ENCODE data around the gene RASSF8.
A peak's percentile ranks its signal among the peaks of the same experiment; 100 is the strongest.

Gene RASSF8

DNA sequence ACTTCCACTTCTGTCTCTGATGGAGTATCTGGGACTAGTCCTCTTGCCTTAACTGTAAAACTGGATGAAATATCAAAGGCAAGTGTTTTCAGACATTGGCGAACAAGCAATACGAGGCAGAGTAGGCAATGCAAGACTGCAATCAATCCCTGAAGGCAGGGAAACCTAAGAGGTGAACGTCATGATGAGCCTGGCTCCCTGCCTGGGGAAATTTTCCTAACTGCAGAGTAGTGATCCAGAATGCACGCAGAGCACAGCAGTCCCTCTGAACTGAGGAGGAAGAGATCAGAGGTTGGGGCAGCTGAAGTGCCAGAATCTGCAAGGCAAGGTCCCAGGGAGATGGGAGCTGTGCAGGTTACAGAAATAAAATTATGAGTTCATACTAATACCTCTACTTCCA is 147.9 kb downstream of the RASSF8 start:
- DNase-seq (ENCODE audit: low read depth) = no peak

DNA sequence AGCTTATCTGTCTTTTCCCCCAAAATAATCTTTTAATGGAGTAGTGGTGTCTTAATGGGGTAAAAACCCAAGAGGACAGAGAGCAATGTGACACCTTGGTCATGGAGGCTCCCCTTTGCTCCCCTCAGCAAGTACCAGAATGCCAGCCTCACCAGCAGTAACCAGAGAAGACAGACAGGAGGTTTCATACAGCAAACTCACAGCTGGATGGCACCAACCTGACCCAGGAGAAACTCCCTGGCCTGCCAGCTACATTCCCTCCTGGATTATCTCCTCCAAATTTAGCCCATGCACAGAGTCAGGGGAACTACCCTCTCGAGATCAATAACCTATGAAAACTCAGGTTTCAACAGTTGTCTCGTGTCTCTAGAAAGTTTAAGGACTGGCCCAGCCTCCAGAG is 150.4 kb downstream of the RASSF8 start:
- no peak for DNase-seq (ENCODE audit: low read depth)

DNA sequence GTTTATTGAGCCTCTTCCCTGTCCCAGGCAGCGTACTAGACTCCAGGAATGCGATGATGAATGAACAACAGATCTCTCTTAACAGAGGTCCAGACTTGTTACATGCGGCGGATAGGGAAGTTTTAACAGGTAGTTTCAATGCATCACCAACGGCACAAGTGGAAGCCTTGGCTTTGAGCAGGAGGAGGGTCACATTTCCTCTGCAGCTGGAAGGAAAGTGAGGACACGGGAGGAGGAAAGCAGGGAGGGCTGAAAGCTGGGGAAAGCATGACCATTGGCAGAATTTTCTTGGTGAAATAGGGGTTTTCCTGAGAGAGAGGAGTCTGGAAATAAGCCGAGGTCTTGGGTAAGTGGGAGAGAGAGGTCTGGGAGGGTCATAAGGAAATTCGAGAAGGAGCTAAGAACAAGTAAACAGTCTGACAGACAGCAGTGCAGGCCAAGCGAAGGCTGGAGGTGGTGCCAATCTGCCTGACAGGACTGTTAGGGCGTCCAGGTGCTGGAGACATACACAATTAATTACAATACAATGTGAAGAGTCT is 150.9 kb downstream of the RASSF8 start:
- DNase-seq (ENCODE audit: low read depth) = no peak

DNA sequence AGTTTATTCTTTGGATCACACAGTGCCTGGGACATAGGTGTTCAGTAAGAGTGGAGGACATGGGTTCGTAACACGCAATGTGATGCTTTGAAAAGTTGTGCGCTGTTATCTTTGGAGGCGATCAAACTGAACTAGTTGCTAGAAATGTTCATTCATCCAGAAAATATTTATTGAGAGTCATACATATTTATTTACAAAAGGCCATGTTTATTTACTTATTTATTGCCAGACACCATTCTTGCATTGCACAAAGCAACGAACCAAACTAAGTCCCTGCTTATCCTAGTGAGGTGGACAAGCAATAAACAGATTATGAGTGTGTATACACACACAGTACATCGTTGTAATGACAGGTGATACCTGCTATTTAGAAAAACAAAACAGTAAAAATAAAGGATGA is 153.8 kb downstream of the RASSF8 start:
- DNase-seq (ENCODE audit: low read depth) = no peak

DNA sequence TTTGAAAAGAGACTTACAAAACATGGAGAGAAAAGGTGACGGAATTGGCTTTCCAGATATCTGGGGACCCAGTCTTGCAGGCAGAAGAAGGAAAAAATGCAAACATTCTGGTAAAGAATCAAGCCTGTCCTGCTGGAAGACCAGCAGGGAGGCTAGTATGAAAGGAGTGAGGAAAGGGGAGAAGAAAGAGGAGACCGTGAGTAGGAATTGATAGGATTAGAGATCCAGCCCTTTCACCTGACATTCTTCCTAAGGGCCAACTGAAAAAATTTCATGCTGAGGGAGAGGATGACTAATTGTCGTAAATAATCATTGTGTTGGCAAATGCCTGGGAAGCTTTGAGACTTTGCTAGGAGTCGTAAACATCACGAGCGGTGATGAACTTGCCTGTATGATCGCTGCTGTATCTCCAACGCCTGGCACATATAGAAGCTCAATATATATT is 154.2 kb downstream of the RASSF8 start:
- no peak for DNase-seq (ENCODE audit: low read depth)

DNA sequence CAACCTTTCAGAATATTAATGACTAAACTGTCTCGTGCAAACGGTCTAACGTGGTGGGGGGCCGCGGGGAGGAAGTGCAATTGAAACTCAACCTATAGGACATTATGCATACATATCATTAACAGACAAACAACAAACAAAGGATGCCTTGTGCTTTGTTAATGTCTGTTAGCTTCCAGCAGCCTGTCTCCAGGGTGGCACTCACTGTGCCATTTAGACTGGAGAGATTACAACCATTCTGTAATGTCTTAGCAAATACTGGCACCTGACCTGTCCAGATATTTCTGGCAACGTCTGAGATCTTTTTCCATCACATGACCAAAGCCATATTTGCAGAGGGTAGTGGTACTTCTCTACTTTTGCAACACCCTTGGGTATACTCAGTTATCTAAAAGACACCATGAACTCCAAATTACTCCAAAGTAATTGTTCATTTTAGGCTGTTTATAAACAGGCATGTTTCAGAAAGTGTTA is 154.7 kb downstream of the RASSF8 start:
- DNase-seq (ENCODE audit: low read depth) = no peak

DNA sequence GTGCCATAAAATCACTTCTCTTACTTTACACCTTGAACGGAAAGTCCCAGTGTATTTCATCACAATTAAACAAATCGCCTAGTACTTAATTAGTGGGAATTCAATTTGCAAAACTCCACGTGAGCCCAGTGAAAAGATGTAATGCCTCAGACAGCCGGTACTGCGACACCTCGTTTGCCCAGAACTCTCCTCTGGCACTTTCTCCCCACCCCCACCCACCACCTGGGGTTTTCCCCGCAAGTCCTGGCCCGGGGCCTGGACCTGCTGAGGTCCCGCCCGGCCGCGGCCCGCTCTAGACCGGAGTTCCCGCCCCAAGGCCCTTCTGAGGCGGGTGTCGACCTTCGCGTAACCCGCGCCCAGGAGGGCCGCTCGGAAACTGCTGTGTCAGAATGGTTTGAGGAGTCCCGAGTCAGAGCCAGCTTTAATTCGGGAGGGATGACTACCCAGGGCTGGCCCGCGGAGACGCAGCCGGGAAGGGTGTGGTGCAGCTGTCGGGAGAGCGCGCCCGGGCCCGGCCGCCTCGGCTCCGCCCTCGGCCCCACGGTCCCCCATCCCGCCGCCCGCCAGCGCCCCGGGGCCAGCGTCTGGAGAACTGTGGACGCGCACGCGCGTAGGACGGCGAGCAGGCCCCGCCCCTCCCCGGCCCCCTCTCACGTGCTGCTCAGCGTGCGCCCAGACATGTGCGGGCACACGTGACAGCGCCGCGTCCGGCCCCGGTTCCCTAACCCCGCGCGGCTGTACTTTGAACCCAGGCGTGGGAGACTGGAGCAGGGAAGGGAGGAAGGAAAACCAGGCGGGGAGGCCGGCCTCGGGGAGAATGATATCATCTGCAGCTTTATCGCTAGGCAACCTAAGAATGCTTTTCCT is 155.6 kb downstream of the RASSF8 start:
- DNase-seq (ENCODE audit: low read depth) = peak; percentile 58

DNA sequence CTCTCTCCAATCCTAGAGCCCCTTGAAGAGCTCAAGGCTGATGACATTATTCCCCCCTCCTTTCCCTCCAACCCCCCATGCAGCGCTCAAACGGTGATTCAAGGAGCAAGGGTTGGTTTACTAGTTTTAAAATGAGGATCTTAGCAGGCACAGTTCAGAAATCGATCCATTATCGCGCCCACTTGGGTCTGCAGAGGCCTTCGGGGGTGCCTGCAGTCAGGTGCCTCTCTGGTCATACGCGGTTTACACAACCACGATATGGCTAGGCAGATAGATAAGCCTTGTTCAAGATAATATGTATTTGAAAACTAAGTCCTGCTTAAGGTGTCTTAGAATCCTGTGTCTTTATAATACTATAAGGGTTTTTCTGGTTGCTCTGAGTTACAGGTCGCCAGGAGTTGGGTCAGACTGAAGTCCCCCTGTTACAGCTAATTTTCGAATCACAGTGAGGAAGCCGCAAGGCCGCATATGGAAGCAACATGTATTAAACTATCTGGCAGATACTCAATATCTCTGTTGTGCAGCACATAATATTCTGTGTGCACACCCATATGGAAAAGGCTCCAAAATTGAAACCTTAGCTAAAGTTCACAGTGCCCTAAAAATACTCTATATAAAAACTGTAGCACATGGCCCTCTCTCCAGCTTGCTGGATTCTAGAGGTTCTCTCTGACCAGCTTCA is 156.4 kb downstream of the RASSF8 start:
- no peak for DNase-seq (ENCODE audit: low read depth)

DNA sequence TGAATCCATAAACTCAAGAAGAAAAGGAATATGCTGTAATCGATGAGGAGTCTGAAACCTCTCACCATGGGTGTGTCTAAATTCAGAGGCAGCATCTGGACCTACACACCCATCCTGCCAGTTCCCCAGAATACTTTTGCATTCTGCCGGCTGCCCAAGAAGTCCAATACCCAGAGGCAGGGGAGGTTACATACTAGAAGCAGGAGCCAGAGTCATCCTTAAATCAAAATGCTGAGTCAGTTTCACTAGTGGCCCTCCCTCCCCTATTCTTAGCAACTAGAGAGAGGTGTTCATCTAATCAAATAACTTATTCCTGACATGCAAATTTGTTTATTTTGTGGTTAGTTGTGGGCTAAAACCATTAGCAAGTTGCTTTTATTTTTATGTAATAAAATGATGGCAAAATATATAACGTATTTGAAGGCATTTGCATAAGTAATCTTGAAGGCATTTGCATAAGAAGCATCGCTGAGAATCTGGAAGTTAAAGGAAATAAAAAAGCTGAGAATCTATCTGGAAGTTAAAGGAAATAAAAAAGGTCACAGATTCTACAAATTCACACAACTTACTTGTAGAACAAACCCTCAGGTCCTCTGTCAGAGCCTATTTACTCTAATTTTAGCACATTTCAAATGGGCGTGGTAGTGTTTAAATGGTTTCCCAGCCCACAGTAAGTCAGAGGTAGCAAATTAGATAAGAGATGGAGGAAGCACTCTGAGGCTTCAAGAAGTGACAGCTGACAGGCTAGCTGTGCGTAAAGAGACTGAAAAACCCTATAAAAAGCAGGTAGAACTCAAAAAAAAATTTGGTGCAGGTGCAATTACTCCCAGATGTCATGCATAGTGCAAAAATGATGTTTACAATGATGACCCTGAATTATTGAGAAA is 158.6 kb downstream of the RASSF8 start:
- DNase-seq (ENCODE audit: low read depth) = no peak

DNA sequence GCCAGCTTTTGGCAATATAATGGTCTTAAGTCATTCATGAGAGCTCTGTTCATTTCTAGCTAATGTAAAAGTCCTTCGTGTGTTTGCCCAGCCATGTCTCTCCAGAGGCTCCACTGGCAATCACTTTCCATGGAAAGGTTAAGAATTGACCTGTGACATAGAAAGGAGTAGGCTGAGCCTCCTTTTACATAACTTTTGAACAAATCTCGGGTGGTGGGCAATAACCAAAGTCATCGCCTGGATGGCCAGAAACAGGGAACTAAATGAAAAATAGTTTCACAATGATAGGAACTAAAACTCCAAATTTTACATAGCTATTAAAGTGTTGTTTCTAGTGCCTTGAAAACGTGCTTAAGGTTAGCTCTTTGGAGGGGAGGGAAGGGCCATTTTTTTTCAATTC is 159.8 kb downstream of the RASSF8 start:
- DNase-seq (ENCODE audit: low read depth) = no peak

DNA sequence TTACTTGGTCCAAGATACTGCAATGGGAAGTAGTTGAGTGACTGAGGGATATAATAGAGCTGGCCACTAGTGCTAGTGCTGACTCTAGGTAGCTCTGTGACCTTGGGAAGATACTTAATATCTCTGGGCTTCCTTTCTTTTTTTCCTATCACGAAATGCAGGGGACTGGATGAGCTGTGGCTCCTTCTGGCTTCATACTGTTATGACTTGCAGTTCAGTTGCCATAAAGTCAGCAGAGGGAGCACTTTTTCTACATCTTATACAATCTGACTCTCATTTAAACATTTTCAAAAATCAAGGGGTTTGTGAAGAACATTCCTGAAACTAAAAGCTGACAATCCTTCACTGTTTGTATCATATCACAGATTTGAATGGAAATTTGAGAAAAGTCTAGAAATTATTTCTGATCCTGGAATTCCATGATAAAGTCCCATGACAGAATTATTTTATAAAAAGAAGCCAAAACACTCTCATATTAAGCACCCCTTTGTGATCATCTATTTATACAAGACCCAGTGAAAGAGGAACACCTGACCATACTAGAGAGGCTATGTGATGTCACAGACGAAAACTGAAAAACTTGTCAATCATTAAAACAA is 161.0 kb downstream of the RASSF8 start:
- DNase-seq (ENCODE audit: low read depth) = no peak

DNA sequence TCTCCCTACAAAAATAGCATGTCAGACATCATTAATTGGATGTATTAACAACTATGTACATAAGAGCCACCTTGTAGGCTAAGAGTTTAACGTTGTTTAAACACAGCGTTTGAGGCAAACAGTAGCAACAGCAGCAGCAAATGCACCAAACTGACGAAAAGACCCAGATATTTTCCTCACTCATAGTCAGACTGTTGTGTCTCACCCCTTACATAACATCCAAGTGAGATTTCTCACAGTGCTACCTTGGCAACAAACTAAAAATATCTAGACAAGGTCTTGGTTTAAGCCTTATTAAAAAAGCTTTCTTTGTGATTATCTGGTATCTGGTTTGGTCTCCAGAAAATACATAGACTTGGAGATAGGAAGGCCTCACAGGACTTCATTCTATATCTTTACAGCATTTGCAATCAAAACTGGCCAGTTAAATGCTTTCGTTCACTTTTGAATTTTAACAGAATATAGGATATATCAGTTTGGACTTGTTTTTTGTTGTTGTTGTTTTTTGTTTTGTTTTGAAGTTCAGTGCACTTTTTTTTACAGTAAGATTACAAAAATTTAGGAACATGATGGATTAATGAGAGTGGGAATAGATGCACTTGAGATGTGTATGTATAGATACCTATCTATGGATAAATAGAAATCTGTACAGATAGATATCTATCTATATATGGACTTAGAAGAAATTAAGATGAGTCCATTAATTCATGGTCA is 162.2 kb downstream of the RASSF8 start:
- no peak for DNase-seq (ENCODE audit: low read depth)

DNA sequence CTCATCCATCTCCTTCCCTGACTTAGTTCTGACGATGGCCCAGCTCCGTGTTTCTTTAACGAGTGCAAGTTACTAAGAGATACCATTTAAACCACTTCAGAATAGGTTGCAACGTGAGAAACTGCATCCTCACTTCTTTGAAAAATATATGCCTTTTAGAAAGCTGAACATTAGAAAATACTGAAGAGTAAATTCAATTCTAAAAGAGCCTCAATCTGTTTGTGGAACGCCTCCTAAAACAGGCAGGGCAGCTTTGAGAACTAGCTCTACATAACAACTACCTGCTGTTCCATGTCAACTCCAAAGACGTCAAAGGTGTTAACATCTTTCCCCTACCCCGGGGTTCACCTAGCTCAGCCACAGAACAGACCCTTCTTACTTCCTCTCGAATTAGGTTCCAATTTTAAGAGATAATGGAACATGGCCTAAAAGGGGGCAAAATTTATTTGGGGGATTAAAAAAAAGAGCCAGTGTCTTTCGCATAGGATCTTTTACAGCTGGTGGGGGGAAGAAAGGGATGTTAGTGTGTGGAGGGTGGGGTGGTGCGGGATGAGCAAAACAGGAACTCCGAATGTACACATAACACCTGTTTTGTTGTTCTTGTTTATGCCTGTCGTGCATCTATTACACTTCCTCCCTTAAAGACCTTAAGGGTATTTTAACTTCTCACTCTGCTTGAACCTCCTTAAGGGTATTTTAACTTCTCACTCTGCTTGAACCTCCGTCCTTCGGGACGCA is 163.0 kb downstream of the RASSF8 start:
- DNase-seq (ENCODE audit: low read depth) = no peak

DNA sequence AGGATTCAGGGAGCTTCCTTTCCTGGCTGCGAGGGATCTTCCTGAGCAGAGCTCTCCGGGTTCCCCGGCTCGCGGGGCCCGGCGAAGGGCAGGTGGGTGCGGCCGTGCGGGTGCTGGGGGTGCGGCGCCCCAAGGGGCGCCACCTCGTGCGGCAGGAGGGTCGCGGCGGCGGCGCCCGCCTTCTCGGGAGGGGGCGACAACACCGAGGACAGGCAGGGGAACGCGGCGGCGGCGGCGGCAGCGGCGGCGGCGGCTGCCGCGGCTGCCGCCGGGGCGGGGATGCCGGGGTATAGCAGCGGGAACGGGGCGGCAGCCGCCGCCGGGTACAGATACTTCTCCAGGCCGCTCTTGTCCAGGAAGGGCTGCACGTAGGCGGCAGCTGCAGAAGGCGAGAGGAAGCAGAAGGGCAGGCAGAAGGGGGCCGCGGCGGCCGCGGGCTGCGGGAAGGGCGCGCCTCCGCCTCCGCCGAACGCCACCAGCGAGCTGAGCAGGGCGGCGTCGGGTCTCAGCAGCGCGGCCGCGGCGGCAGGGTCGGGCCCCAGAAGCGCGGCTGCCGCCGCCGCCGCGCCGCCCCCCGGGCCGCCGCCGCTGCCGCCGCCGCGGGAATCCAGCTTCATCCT is 163.7 kb downstream of the RASSF8 start:
- no peak for DNase-seq (ENCODE audit: low read depth)

DNA sequence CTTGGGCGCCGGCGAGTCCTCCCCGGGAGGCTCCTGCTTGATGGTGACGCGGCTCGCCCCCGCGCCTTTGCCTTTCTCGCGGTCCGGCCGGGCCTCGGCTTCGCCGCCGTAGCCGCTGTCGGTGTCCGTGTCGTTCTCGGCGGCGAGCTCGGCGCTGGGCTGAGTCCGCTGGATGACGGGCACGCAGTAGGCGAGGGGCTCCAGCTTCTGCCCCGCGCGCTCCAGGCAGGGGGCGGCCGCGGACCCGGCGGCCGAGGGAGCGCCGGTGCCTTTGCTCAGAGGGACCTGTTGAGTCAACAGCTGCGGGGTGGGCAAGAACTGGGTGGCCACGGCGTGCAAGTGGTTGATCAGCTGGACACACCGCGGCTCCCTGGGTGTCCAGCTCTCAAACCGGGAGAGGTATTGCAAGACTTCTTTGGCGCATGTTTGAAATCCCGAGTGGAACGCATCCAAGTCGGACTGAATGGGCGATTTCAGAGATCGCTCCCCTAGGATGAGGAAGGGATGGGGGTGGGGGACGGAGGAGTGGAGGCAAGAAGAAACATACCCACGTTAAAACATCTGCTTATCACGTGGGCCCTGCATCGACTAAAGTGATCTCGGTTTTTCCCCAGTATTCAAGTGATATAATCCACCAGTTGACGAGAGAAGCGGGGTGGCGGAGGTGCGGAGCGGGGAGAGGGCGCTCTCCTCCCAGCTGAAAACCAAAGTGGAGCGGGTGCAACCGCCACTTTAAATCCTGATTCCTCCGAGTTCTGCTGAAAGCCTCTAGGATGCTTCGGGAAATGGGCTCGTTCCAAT is 164.4 kb downstream of the RASSF8 start:
- no peak for DNase-seq (ENCODE audit: low read depth)

DNA sequence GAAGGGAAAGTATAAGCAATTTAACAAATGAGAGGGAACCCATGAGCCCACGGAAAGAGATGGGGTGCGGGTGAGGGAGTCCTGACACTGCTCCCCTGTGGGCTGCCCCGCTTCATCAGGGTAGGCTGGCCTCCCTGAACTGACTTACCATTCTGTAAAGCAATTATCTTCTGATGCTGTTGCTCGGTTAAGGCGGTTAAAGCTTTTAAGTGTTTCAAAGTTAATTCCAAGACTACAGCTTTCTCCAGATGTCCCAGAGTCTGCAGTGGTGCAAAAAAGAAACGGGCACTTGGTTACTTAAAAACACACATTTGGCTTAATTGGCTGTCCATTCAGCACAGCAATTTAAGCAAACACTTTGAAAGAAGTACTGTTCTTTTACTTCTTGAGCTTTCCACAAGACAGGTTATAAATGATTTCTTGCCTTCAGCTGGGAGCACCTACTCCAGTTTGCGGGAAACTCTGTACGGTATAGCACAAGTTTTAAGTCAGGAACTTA is 165.0 kb downstream of the RASSF8 start:
- no peak for DNase-seq (ENCODE audit: low read depth)

DNA sequence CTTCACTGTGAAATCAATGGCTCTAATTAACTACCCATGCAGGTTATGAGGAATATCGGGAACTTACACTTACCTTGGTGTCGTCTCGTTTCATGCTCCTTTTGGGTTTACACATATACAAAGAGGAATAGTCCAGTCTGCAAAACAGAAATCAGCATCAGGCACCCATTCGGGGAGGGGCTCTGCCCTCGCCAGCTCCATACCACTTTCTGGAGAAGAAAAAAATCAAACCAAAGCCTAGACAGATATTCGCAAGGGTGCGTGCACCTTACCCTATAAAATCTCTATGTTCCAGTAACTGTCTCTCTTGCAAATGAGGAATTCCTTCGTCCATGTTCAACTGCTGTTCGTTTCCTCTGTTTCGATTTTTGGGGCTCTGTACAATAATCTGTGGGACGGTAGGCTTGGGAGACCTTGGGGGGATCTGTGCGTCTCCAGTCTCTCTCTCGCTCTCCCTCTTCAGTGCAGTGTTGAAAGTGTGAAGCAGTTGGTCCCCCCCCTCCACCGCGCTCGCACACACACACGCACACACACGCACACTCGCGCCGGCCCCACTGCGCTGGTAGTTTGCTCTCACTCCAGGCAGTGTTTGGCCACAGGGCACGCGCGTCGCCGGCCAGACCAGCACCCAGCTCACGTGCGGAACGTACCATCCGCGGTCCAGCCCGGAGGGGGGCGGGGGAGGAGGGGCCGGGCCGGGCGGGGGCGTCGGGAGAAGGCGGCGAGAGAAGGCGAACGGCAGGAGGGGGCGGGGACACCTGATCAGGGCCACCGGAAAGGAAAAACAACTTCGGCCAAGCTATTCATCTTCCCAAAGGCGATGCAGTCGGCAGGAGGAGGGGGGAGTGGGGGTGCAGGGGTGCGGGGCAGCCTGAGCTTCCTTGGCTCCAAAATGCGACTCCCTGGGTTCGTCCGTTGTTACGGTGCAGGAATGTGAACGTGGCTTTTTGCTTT is 166.2 kb downstream of the RASSF8 start, which contains the start of gene BHLHE41:
TSS of gene BHLHE41 (minus strand) at position 592 of the 954 bp plus-strand sequence. CDS start at position 334, 258 bp downstream.
- no peak for DNase-seq (ENCODE audit: low read depth)

Measured in activated T-cell treated with anti-CD3 and anti-CD28 coated beads for 1 hour (primary cell).